Mononuclear cell (primary cell): ENCODE measurements around the gene SH3D19. TPM values are rescaled to one million over a fixed set of nuclear protein-coding genes. Genes with fewer than 3 reads are reported as not detected.
"Not testable (repeated sequence)": the region's sequence is repeated elsewhere in the genome, so short reads cannot be mapped to it uniquely, and the experiment has no call there.

Experiments used
- H3K27me3 ChIP-seq: 2 replicates; pipeline ENCODE4 v1.6.0; 2011; ENCODE audit warnings: low read length, control low read depth; ENCODE audit not compliant: insufficient read depth
- H3K4me1 ChIP-seq: 2 replicates; pipeline ENCODE4 v1.5.1; 2011; ENCODE audit warnings: mild to moderate bottlenecking, low read length, control low read depth; ENCODE audit not compliant: insufficient read depth
- H3K4me3 ChIP-seq: 2 replicates; pipeline ENCODE4 v1.5.1; 2011; ENCODE audit warnings: mild to moderate bottlenecking, low read length, moderate library complexity
- H3K9me3 ChIP-seq: 2 replicates; pipeline ENCODE4 v1.5.1; 2011; ENCODE audit warnings: low read depth, mild to moderate bottlenecking, control low read depth, low read length
- total RNA-seq: library from RNA; depleted of rRNA; stranded (reverse); fragments of >200 nt; gene quantifications from one replicate; pipeline ENCODE4 v1.2.3, GENCODE V29; 2012

The SH3D19 gene
- total RNA-seq, 1 donor = not detected

DNA sequence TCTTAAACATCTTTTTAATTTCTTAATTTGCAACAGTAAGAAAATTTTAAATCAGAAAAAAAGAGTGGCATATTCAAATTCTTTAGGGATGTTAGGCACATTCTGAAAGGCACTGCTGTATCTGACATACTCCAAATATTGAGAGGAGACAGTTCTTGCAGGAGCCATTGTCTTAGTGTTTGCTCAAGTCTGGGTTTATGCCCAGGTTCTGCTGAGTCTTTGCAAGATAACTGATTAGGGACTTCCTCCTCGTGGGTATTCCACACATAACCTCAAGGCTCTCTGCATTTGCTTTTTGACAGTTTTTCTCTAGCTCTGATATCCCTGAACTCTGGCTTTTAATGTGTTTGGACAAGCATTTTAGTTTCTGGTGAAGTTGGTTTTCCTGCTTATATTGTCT lies 173.4 kb downstream of the SH3D19 start:
- H3K27me3 ChIP-seq = no peaks in the 10 kb centered on the region
- no peaks in the 10 kb centered on the region for H3K4me1 ChIP-seq
- no peak overlapping the region for H3K4me3 ChIP-seq
- H3K9me3 ChIP-seq = no peaks in the 10 kb centered on the region

- Histone ChIP-seq H3K9me3 (no peaks in the 10 kb centered on the region), H3K27me3 (no peaks in the 10 kb centered on the region), H3K4me1 (no peaks in the 10 kb centered on the region), H3K4me3 (no peak overlapping the region)
These were observed 174.4 kb downstream of the SH3D19 start for GRCh38 chr4:151150821-151151580.

DNA sequence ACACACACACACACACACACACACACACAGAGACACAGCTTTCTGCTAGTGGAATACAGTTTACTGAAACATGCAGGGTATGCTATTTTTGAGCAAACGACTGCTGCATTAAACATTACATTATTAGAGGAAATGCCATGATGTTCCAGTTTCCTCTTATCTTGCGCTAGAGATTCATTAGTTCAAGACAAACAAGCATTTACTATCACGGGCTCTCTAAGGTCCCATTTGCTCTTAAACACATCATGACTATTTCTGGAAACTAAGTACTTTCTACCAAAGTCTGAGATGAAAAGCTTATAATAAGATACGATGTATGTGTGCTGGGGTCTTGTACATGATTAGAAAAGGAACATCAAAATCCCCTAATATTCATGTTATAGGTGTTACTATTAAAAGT lies 177.1 kb downstream of the SH3D19 start:
- H3K4me3 ChIP-seq = no peak overlapping the region
- no peaks in the 10 kb centered on the region for H3K4me1 ChIP-seq
- no peaks in the 10 kb centered on the region for H3K9me3 ChIP-seq
- no peaks in the 10 kb centered on the region for H3K27me3 ChIP-seq

GRCh38 chr4:151147000-151147399 lies 178.4 kb downstream of the SH3D19 start:
- no peaks in the 10 kb centered on the region for H3K27me3 ChIP-seq
- H3K4me3 ChIP-seq = no peak overlapping the region
- H3K4me1 ChIP-seq = no peaks in the 10 kb centered on the region
- no peaks in the 10 kb centered on the region for H3K9me3 ChIP-seq

GRCh38 chr4:151144329-151145072 lies 180.9 kb downstream of the SH3D19 start:
- H3K4me1 ChIP-seq = no peaks in the 10 kb centered on the region
- H3K4me3 ChIP-seq = no peak overlapping the region
- H3K27me3 ChIP-seq = no peaks in the 10 kb centered on the region
- H3K9me3 ChIP-seq = no peaks in the 10 kb centered on the region

GRCh38 chr4:151143811-151144210 lies 181.6 kb downstream of the SH3D19 start:
- H3K4me3 ChIP-seq = no peak overlapping the region
- H3K9me3 ChIP-seq = no peaks in the 10 kb centered on the region
- no peaks in the 10 kb centered on the region for H3K4me1 ChIP-seq
- H3K27me3 ChIP-seq = no peaks in the 10 kb centered on the region

- H3K4me1 ChIP-seq = no peaks in the 10 kb centered on the region
- H3K9me3 ChIP-seq = no peaks in the 10 kb centered on the region
- H3K4me3 ChIP-seq = no peak overlapping the region
- no peaks in the 10 kb centered on the region for H3K27me3 ChIP-seq
These were observed 182.2 kb downstream of the SH3D19 start for GRCh38 chr4:151143162-151143561.

DNA sequence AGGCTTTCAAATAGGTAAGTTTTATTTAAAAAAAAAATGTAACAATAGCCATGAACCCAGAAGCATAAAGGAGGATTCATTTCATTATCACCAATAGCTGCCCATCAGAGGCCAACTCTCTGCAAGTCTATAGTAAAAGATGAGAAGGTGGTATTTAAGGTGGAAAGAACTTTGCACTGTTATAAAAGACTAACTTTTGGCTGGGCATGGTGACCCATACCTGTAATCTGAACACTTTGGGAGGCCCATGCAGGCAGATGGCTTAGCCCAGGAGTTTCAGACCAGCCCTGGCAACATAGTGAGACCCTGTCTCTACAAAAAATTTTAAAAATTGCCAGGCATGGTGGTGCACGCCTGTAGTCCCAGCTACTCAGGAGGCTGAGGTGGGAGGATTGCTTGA lies 182.6 kb downstream of the SH3D19 start:
- H3K4me3 ChIP-seq = no peak overlapping the region
- H3K4me1 ChIP-seq = no peaks in the 10 kb centered on the region
- no peaks in the 10 kb centered on the region for H3K27me3 ChIP-seq
- no peaks in the 10 kb centered on the region for H3K9me3 ChIP-seq

DNA sequence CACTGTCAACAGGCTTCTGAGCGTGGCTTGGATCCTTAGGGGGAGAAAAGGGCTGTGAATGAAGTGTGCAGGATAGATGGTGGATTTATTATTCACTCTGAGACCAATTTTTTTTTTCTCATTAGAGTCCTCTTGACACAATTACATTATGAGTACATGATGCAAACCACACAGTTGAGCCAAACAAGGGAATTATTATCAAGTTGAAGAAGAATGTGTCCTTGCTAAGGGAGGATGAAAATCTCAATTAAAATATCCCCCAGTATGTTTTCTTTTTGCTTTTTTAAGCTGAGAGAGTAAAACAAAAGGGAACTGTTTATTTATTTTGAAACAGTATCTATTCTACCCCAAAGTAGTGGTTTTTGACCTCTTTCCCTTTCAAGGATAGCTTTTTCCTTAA lies 185.6 kb downstream of the SH3D19 start:
- Histone ChIP-seq H3K4me3 (no peak overlapping the region), H3K4me1 (no peaks in the 10 kb centered on the region), H3K27me3 (no peaks in the 10 kb centered on the region), H3K9me3 (no peaks in the 10 kb centered on the region)

DNA sequence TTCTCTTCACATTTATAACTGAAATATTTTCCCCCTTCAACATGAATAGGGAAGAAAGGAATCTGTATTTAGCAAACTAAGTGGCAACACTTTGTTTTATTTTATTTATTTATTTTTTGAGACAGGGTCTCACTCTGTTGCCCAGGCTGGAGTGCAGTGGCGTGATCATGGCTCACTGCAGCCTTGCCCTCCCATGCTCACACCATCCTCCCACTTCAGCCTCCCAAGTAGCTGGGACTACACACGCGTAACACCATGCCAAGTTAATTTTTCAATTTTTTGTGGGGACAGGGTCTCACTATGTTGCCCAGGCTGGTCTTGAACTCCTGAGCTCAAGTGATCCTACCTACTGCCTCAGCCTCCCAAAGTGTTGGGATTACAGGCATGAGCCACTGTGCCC lies 189.4 kb downstream of the SH3D19 start:
- not testable (repeated sequence) for H3K27me3 ChIP-seq, H3K4me1 ChIP-seq, H3K9me3 ChIP-seq

DNA sequence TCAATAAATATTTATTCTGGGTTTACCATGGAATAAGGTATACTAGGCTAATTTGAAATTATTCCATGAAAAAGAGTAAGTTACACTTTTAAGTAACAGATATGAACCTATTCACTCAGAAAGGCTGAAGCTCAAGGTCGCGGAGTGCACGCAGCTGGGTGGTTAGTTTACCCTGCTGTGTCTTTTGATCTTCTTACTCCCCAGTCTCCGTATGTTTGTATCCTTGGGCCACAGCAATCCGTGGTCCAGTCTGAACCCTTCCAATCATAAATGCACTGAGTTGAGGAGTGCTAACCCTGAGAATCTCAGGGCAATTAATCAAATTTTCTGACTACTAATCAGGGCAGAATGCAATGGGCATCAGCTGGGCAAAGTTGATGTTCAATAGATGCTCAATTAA lies 192.1 kb downstream of the SH3D19 start:
- H3K4me3 ChIP-seq = no peak overlapping the region

More for the DNA sequence above, 189.4 kb downstream of the SH3D19 start:
- H3K4me3 ChIP-seq = not testable (repeated sequence)

GRCh38 chr4:151129796-151130195 lies 195.6 kb downstream of the SH3D19 start:
- no peaks in the 10 kb centered on the region for H3K4me1 ChIP-seq
- H3K4me3 ChIP-seq = no peak overlapping the region
- H3K27me3 ChIP-seq = no peaks in the 10 kb centered on the region
- no peaks in the 10 kb centered on the region for H3K9me3 ChIP-seq

More for the DNA sequence above, 192.1 kb downstream of the SH3D19 start:
- Histone ChIP-seq H3K4me1 (no peaks in the 10 kb centered on the region), H3K9me3 (no peaks in the 10 kb centered on the region), H3K27me3 (no peaks in the 10 kb centered on the region)

GRCh38 chr4:151117371-151117962 lies 207.9 kb downstream of the SH3D19 start:
- H3K4me3 ChIP-seq = no peak overlapping the region
- no peaks in the 10 kb centered on the region for H3K4me1 ChIP-seq
- H3K9me3 ChIP-seq = no peaks in the 10 kb centered on the region
- no peaks in the 10 kb centered on the region for H3K27me3 ChIP-seq

DNA sequence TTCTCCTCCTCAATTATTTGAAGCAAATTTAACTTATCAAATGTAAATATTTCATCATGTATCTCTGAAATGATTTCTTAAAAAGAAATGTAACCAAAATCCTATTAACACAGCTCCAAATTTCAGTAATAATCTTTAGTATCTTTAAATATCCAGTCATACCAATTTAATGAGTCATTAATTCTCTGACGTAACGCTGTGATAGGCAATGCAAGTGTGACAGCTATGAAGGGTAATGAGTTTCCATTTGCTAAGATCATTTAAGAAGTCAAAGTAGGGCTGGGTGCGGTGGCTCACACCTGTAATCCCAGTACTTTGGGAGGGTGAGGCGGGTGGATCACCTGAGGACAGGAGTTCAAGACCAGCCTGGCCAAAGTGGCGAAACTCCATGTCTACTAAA lies 210.4 kb downstream of the SH3D19 start:
- Histone ChIP-seq H3K4me3 (no peak overlapping the region), H3K4me1 (no peaks in the 10 kb centered on the region), H3K27me3 (no peaks in the 10 kb centered on the region), H3K9me3 (no peaks in the 10 kb centered on the region)

DNA sequence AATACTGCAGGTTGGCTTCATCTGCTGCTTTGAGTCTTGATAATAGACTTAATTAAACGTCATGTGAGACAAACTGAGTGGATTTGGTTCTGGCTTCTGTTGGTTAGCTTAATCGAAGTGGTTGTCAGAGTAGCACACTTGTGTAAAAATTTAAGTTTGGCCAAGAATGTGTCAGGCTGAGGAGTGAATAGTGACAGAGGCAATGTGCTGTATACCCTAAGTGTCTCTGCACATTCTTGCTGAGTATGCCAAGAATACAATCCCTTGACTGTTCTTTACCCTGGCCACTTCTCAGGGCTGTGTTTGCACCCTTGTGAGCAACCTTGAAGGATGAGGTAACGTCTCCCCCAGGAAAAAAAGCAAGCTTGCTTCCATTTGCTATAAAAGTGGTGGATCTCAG lies 211.1 kb downstream of the SH3D19 start:
- Histone ChIP-seq H3K4me1 (no peaks in the 10 kb centered on the region), H3K9me3 (no peaks in the 10 kb centered on the region), H3K27me3 (no peaks in the 10 kb centered on the region), H3K4me3 (no peak overlapping the region)
